GM18508 (cell line): Measurements from ENCODE around the gene PGAP2.
"Not testable (repeated sequence)": the region's sequence is repeated elsewhere in the genome, so short reads cannot be mapped to it uniquely, and the experiment has no call there.

ENCODE experiments used
- ATAC-seq: cut with Tn5 transposase; IDR thresholded peaks from one replicate; pipeline ENCODE4 v1.9.1; 2021; ENCODE audit warnings: moderate number of reproducible peaks; ENCODE audit not compliant: insufficient read depth, unreplicated experiment

Gene PGAP2

DNA sequence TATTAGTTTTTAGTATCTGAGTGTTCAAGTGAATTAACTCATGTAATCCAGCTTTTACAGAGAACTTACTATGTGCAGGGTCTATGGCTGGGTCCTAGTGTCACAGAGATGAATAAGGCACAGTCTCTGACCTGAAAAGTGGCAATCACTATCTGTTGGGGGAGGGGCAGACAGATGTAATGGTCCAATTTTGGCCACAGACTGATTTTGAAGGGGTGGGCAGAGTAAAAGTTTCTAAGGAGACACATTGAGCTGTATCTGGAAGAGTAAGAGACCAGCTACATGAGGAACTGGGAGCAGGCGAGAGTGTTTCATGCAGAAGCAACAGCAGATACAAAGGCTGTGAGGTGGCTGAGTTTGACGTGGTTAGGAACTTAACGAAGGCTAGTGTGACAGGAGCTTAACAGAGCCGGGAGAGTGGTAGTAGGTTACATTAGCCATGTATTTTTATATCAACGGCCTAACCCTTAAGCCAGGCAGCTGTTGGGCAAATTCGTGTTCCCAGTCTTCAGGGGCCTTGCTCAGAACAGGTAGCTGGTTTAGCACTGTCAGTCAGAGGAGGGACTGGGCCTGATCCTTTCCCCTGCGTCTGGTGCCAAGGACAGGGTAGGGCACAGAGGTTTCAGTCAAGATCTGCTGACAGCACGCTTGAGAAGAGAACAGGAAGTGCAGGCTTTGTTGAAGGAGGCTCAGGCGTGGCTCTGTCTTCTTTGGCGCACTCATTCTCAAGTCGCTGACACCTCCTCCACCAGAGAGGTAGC lies 45.7 kb downstream of the PGAP2 start:
- ATAC-seq, result no peak

DNA sequence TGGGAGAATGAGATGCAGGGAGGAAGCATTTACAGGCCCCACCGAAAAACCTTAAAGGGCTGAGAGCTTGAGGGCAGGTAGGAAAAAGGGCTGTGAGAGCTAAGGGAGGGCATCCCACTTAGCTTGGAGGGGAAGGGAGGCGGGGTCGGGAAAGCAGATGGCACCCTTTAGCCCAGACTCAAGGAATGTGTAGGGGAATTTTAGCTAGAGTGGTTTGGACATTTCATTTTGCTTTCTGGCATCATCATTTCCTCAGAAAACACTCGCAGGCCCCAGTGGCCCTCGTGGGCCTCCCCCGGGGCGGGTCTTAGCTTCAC lies 46.3 kb downstream of the PGAP2 start:
- no peak for ATAC-seq

- ATAC-seq, result peak; percentile 38
Observed at GRCh38 chr11:3854977-3855807, 46.8 kb downstream of the PGAP2 start, which contains the start of gene STIM1. Gene STIM1 (plus strand): TSS chr11:3855664. CDS start chr11:3856271, 607 bp downstream.

DNA sequence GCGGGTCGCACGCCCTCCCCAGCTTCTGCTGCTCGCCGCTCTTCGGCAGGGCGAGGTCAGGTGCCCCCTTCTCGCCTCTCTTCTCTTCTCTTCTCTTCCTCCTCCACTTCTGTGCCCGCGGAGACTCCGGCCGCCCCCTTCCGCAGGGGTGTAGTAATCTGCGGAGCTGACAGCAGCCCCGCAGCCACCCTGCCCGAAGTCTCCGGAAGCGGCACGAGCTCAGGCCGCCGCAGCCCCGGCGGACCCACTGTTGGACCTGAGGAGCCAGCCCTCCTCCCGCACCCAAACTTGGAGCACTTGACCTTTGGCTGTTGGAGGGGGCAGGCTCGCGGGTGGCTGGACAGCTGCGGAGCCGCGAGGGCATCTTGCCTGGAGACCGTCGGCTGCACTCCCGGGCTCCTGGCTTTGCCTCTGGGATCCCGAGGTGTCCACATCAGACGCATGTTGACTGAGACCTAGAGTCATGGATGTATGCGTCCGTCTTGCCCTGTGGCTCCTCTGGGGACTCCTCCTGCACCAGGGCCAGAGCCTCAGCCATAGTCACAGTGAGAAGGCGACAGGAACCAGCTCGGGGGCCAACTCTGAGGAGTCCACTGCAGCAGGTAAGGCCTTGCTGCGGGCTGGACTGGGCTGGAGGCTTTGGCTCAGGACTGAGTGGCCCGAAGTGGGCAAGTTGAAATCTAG lies 47.6 kb downstream of the PGAP2 start:
- ATAC-seq, result peak; percentile 10

DNA sequence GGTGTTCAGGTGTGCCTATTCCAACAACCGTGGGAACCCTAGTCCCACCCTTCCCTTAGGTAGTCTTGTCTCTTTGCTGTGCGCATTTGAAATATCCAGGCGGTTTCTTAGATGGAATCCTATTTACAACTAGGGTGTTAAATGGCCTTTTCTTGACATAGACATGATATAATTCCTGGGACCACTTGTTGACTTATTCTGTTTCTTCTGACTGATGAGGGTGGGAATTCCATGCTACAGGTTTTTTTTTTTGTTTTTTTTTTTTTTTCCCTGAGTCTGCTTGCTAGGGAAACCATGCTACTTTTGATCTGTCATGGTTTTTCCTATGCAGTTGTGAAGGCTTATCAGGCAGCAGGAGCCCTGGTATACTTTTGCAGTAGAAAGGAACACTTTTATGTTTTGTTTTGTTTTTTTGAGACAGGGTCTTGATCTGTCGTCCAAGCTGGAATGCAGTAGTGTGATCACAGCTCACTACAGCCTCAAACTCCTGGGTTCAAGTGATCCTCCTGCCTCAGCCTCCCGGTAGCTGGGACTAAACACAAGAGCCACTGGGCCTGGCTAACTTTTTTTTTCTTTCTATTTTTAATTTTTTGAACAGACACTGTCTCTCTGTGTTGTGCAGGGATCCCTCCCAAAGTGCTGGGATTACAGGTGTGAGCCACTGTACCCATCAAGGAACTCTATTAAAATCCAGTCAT lies 48.6 kb downstream of the PGAP2 start:
- ATAC-seq, result no peak

DNA sequence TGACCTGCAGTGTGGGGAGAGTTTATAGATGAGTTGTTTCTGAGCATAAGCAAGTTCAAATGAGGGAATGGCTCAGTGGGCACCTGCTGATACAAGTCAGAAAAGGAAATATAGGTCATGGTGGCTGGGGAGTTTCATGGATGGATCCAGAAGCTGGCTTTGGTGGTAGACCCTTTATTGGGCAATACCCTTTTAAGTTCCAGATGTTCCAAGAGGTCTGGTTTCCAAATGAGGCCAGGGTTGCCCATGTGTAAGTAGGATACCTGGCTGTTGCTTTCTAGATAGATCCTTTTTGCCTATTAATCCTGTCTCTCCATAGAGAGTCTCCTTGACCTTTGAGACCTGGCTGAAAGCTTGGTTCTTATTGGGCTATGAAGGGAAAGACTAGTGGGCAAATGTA lies 49.3 kb downstream of the PGAP2 start:
- ATAC-seq, result no peak

GRCh38 chr11:3859373-3859881 lies 51.1 kb downstream of the PGAP2 start:
- no peak for ATAC-seq

DNA sequence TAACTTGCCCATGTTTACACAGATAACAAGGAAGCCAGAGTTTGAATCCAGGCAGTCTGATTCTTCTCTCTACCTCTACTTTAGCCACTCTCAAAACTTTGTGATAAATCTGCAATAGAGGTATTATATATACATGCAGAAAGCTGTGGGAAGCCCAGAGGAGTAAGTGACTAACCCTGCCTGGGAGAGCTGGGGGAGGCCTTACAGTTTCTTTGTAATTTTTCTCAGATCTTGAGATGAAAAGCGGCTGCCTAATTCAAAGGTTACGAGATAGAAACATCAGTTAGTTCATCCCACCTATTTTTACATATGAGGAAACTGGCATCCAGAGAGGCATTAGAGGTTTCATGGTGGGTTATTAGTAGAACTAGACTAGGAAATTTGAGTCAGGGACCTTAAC lies 52.0 kb downstream of the PGAP2 start:
- ATAC-seq, result no peak

GRCh38 chr11:3860898-3861393 lies 52.6 kb downstream of the PGAP2 start:
- not testable (repeated sequence) for ATAC-seq

DNA sequence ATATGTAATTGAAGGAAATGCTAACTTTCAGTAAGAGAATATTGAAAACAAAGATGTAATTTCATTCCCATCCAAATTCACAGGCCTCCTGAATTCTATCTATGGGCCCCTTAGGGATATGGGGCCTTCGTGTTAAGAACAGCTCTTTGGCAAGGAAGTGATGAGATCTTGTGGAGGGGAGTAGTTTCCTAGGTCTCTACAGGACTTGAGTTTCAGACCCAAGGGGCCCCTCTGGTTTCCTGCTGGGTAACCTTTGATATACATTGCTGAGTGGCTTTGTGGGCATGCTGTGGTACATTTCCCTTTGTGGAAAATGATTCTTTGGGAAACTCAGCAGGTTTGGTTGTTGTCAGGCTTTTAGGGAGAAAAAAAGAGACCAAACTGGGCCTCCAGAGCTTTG lies 53.3 kb downstream of the PGAP2 start:
- no peak for ATAC-seq

DNA sequence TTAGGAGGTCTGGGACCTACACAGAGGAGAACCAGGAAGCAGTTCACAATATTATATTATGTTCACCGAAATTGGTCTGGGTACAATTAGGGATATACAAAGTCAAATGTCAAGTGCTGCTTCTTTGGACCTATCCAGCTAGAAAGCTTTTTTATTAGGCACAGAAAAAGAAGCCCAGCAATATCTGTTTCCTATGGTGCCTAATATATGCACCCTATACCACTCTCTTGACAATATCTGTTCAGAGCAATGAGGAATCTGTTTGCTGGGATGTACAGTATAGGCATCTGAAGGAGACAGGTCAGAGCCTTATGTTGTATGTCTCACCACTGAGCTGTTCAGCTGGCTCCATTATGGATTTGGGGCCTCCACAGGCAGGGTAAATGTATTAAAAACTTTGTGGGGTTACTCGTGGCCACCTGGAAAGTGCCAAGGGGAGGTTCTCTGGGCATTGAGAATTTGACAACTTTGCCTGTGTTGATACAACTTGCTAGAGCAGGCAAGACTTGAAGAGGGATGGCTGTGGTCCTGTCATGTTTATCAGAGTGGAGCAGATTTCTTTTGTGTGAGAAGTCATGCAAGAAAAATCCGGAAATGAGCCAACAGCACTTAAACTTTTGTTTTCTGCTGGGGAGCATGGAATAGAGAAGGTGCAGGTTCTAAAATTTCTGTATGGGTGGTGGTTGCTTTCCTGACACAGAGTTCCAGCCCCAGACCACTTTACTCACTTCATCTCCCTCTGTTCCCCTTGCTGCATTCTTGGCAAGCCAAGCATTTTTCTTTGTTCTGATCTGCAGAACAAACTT lies 57.2 kb downstream of the PGAP2 start:
- no peak for ATAC-seq

DNA sequence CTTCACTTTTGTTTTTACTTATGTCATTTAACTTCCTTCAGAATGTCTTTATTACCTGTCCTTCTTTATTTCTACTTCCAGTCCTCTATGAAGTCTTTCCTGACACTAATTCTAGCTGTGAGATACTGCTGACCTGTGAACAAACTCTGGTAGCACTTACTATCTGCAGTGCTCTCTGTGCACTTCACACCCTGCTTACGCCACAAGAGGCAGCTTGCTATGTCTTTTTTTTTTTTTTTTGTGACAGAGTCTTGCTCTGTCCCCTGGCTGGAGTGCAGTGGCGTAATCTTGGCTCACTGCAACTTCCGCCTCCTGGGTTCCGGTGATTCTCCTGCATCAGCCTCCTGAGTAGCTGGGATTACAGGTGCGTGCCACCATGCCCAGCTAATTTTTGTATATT lies 57.8 kb downstream of the PGAP2 start:
- ATAC-seq, result no peak

DNA sequence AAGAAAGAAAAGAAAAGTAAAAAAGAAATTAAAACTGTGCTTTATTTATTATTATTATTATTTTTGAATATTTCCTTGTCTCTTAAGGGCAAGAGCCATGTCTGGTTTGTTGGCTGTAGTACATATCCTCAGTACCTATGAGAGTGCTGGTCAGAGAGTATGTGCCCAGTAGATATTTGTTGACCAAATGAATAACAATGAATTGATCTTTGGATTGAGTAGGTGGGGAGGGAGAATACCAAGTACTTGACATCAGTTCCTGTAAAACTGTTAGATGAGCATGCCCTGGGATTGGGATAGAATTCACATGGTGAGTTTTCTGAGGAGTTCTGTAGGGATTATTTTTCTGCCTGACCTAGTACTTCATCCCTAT lies 58.5 kb downstream of the PGAP2 start:
- no peak for ATAC-seq

DNA sequence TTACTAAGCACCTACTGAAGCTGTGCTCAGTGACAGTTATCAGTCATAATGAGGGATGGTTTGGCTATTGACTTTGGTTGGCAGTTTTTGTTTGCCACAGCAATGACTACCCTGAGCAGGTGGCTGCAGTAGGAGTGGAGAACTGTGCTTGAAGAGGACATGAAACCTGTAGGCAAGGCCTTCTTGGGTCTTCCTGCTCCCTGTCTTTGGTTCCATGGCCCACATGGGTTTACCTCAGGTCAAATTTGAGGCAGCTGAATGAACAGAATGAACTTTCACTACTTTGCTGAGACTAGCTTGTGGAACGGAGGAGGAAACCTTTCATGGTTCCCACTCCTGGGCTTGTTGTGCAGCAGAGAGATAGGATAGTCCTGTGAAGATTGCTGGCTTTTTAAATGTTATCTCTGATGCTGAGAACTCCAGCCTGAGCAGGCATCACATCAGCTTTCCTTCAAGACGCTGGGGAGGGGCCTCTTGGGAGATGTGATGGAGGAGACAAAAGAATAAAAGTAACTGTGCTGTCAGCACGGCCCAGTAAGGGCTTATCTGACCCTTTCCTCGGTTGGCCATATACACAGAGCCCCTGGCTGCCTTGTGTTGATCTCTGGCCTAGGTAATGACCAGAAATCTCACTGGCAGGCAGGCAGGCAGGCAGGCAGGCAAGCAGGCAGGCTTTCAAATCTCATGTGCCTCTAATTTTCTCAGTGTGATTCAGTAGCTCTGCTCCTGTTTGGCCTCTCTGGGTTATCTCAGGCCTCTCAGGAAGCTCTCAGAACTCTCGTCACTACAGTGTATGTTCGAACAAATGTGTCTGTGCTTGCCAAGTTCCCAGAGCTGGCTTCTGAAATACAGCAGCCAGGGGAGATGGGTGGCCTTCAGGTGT lies 59.1 kb downstream of the PGAP2 start:
- peak; percentile 40 for ATAC-seq

DNA sequence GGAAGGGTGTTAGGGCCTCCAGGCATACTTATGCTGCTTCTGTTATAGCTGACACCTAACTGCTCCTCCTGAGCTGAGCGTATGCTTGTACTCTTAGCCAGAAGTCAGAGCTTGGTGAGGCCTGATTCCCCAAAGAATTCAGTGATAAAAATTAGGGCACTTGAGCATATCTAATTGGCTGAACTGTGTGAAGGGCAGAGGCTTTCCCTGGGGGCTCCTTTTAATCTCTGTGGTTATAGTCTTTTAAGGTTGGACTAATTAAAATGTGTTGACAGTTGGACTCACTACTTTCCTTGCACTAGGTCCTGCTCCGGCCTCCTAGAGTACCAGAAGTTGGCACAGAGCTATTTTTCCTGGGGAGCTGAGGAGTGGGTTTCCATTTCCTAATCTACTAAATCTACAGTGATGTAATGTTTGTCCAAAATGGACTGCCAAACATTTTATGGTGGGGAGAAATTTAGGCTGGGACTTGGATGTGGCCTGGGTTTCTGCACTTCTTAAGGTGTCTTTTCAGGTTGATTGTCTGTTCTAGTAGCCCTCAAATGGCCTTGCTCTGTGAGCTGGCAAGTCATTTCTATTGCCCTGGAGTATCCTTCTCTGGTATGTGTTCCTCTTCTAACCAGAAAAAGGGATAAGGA lies 65.5 kb downstream of the PGAP2 start:
- ATAC-seq, result no peak
